HG03135 (cell line): Measurements from ENCODE around the gene ZC3H12A.
A peak's percentile ranks its signal among the peaks of the same experiment; 100 is the strongest.
"Not testable (repeated sequence)": the region's sequence is repeated elsewhere in the genome, so short reads cannot be mapped to it uniquely, and the experiment has no call there.

Experiments
- ATAC-seq: cut with Tn5 transposase; IDR thresholded peaks from one replicate; pipeline ENCODE4 v1.9.1; 2021; ENCODE audit warnings: mild to moderate bottlenecking, moderate library complexity; ENCODE audit not compliant: unreplicated experiment

Gene ZC3H12A

DNA sequence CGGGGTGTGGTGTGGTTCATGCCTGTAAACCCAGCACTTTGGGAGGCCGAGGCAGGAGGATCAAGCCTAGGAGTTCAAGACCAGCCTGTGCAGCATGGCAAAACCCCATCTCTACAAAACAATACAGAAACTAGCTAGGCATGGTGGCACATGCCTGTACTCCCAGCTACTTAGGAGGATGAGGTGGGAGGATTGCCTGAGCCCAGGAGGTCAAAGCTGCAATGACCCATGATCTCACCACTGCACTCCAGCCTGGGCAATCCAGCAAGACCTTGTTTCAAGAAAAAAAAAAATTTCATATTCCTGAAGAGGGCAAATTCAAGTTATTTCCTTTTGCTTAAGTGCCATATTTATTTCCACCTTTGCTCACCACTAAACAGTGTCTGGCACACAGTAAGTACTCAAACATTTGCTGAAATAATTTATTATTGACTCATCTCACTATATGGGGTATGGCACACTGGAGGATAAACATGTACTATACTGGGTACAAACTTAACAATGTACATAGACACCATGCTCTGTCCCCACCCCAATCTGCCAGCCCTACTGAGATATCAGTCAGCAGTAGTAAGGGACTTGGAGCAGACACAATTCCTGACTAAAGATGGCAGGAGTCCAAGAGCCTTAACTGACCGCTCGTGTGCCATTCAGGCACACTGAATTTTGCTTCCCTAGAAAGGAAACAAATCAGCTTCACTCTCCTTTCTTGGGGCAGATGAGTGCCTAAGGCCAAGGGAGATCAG lies 24.7 kb downstream of the ZC3H12A start:
- ATAC-seq, result no peak

DNA sequence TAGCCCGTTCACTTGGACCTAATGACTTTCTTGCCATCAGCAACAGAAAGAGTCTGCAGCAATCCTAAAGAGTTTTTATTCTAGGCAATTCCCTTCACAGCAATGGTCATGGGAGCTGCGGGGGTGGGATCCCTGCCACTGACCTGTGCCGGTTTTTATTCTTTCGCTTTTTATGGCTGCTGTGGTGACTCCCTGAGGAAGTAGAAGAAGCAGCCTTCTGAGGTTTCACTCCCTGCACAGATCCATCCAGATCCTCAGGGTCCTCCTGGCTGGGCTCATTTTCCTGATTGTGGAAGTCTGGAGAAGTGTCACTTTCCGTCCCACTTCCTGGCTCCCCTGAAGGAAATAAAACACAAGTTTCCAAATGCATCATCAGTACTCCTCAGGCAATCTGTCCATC lies 27.3 kb downstream of the ZC3H12A start:
- no peak for ATAC-seq

DNA sequence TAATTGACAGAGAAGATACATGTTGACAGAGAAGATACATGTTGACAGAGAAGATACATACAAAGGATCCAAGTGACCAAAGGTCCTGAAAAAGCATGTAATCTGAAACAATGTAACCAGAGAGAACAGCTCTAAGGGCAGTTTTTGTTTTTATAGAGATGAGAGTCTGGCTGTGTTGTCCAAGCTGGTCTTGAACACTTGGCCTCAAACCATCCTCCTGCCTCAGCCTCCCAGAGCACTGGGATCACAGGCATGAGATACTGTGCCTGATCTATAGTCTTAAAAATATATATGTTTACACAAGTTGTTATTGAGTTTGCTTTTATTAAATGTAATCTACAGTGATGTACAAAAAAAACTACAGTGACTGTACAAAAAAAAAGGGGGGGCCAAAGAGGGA lies 27.7 kb downstream of the ZC3H12A start:
- ATAC-seq, result no peak

- not testable (repeated sequence) for ATAC-seq
These were observed 28.4 kb downstream of the ZC3H12A start for GRCh38 chr1:37502791-37503190.

DNA sequence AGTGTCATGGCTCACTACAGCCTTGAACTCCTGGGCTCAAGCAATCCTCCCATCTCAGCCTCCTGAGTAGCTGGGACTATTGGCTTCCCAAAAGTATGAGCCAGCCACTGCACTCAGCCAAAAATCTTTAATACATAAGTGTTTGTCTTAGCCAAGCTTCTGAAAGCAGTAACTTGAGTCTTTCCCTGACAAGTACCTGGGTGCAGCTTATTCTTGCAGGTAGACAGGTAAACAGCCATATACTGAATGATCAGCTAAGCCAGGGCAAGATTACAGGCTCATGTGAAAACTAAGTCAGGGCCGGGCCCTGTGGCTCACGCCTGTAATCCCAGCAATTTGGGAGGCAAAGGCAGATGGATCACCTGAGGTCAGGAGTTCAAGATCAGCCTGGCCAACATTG lies 32.4 kb downstream of the ZC3H12A start:
- ATAC-seq, result no peak

- no peak for ATAC-seq
These were observed 34.8 kb downstream of the ZC3H12A start for GRCh38 chr1:37509181-37509580.

DNA sequence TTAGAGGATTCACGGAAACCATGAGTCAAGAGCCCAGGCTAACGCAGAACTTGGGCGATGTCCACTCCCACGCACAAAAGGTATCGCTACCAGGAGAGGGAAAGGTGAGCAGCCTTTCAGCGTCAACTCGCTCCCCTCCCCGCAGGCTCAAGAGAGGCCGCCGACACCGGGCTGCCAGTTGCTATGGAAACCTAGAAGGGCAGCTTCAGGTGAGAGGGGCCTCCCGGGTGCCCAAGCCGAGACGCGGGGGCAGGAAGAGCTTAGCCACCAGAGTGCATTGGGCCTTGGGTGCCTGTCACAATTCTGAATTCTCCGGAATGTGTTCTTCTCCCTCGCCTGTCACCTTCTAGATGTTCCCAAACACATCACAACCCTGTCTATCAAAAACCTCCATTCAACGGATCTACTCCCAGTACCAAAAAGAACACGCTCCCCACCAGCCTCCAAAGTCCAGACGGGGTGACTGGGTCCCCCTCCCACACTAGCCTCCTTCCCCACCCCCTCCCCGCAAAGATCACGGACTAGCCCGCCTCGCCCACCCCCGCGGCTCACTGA lies 39.5 kb downstream of the ZC3H12A start:
- ATAC-seq, result peak; percentile 39

DNA sequence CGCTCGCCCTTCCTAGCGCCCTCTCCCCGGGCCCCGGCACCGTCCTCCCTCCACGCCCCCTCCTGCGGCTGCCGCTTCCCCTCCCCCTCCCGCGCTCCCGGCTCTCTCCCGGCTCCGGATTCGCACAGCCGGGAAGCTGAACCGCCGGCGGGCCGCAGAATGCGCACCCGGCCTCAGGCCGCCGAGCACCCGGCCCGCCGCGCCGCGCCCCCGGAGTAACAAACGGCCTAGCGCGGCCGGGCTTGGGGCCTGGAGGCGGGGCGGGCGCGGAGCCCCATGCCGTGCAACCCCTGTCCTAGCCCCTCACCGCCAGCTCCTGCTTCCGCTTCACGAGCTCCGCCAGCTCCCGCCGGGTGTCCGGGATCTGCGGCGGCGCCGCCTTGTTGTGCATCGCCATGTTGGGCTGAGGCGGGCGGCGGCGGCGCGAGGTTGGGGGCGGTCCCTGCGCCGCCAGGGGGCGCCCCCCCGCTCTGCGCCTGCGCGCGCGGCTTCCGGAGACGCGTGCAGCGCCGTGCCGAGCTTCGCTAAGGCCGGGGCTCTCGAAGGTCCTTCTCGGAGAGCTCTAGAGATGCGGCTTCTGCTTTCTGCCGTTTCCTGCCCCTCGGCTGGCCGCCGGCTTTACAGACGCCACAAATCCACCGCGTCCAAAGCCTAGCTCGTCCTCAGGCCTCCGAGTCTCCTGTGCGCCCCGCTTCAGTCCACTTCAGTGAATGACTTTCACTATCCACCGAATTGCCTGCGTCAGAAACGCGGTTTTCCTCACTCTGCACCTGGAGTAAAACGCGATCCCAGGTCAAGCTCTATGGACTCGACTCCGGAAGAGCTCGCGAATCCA lies 40.2 kb downstream of the ZC3H12A start, which contains the start of gene MEAF6:
Gene MEAF6, minus strand, starts transcription at position 417 of the 835 bp plus-strand sequence. Its CDS starts 20 bp downstream, at position 397.
- ATAC-seq, result peak; percentile 86

DNA sequence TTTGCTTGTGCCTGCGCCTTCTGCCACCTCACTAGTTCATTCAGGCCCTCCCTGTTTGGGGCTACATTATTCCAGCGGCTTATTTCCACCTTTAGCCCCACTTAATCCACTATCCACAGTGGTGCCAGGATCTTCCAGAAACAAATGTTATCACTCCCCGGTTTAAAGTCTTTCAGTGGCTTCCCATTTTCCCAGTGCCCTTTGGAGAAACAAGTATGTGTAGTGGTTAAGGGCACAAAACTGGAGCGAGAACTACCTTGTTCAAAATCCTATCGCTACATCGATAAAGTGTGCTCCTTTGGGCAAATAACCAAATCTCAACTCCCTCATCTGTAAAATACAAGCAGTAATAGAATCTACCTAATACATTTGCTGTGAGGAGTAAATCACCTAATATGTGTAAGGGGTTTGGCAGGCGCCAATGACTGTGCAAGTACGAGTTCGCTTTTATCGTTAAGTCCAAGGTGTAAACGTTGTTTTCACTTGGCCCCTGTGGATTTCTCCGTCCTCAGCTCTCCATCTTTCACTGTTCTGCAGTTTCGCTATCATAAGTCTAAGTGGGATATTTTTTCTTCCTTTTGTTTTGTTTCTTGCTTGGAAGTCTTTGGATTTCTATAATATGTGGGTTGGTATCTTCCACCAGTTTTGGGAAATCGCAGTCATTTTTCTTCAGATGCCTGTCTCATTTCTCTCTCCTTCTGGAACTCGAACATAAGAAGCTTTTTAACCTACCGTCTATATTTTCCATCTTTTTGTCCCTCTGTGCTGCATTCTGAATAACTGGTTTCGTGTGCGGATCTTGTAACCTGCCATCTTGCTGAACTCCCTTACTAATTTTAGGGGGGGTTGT lies 41.0 kb downstream of the ZC3H12A start:
- ATAC-seq, result no peak

- ATAC-seq, result no peak
These were observed 43.2 kb downstream of the ZC3H12A start for GRCh38 chr1:37517569-37517968.

- ATAC-seq, result not testable (repeated sequence)
These were observed 43.9 kb downstream of the ZC3H12A start for GRCh38 chr1:37518241-37518640.

- not testable (repeated sequence) for ATAC-seq
These were observed 44.5 kb downstream of the ZC3H12A start for GRCh38 chr1:37518929-37519328.

DNA sequence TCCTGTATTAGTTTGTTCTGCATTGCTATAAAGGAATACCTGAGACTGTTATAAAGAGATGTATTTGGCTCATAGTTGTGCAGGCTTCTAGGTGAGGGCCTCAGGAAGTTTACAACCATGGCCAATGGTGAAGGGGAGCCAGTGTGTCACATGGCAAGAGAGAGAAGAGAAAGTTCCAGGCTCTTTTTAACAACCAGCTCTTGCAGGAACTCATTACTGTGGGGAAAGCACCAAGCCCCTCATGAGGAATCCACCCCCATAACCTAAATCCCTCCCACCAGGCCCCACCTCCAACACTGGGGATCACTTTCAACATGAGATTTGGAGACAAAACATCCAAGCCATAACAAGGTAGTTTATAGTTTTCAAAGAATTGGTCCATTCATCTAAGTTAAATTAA lies 45.2 kb downstream of the ZC3H12A start:
- no peak for ATAC-seq

GRCh38 chr1:37529888-37530287 lies 55.5 kb downstream of the ZC3H12A start:
- ATAC-seq, result not testable (repeated sequence)

DNA sequence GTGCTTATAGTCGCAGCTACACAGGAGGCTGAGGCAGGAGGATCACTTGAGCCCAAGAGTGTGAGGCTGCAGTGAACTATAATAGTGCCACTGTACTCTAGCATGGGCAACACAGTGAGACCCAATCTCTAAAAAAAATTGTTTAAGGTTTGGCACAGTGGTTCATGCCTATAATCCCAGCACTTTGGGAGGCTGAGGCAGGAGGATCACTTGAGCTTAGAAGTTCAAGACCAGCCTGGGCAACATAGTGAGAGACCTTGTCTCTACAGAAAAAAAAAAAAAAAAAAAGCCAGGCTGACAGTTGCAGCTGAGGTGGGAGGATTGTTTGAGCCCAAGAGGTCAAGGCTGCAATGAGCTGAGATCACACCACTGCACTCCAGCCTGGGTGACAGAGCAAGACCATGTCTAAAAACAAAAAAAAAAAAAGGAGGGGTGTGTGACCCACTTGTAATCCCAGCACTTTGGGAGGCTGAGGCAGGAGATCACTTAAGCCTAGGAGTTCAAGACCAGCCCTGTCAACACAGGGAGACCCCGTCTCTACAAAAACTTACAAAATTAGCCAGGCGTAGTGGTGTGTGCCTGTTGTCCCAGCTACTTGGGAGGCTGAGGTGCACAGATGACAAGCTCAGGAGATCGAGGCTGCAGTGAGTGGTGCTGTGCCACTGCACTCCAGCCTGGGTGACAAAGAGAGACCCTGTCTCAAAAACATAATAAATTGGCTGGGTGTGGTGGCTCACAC lies 58.2 kb downstream of the ZC3H12A start:
- ATAC-seq, result not testable (repeated sequence)

GRCh38 chr1:37533317-37534093 lies 59.1 kb downstream of the ZC3H12A start:
- ATAC-seq, result no peak
